ENCODE measurements around the gene SLC22A17. TPM values are rescaled to one million over a fixed set of nuclear protein-coding genes. Genes with fewer than 3 reads are reported as not detected.

Gene SLC22A17
- total and polyA plus RNA-seq, 9 of the 15 experiments (the other 6 are each of a cell fraction or from before 2014, with no cell fraction given) = 0.07 to 0.09 TPM; not detected in 7

- TF ChIP-seq MYC (IDR thresholded peaks at IDR 0.05; ENCODE audit: low read depth, low read length) (peak; percentile 62; the same call in 1 of the 2 replicates), MYC (CRISPR knock-in tag; IDR thresholded peaks at IDR 0.05; ENCODE audit: borderline replicate concordance, low read depth) (no peak), NBN (IDR thresholded peaks at IDR 0.05; ENCODE audit: low read depth) (peak; percentile 90; the same call in 1 of the 2 replicates), GATA2 (CRISPR knock-in tag; IDR thresholded peaks at IDR 0.05) (0 out of 2 replicates have a peak, but pooled peaks have one; percentile 29), SMAD1 (IDR thresholded peaks at IDR 0.05; ENCODE audit: low read depth, low read length, partially characterized antibody) (peak; percentile 30), CREB5 (CRISPR knock-in tag; IDR thresholded peaks at IDR 0.05) (no peak), PML (IDR thresholded peaks at IDR 0.05; ENCODE audit: low read length) (peak; percentile 45; the same call in 1 of the 2 replicates), TCF7 (IDR thresholded peaks at IDR 0.05; ENCODE audit: borderline replicate concordance) (0 out of 2 replicates have a peak, but pooled peaks have one; percentile 52), TRIM28 (IDR thresholded peaks at IDR 0.05) (peak; percentile 31; the same call in 1 of the 2 replicates), GTF3C2 (IDR thresholded peaks at IDR 0.05; ENCODE audit: borderline replicate concordance, extremely low read depth, insufficient read length) (no peak), GTF2E2 (tag; IDR thresholded peaks at IDR 0.05) (0 out of 2 replicates have a peak, but pooled peaks have one; percentile 32), ELF4 (CRISPR knock-in tag; IDR thresholded peaks at IDR 0.05) (0 out of 2 replicates have a peak, but pooled peaks have one; percentile 60), PRDM10 (IDR thresholded peaks at IDR 0.05; ENCODE audit: partially characterized antibody) (peak; percentile 24), MTA3 (IDR thresholded peaks at IDR 0.05; ENCODE audit: borderline replicate concordance) (peak; percentile 70), ETV5 (CRISPR knock-in tag; IDR thresholded peaks at IDR 0.05; ENCODE audit: low read depth) (peak; percentile 72), FOXJ3 (CRISPR knock-in tag; IDR thresholded peaks at IDR 0.05) (no peak)
These were observed 46.1 kb downstream of the SLC22A17 start, which contains the start of gene BCL2L2 (continued) for GRCh38 chr14:23306412-23307145.
